Measurements from ENCODE around the gene PTS.

The PTS gene

GRCh38 chr11:112266410-112266778 lies 40.2 kb downstream of the PTS start:
- DNase-seq (ENCODE audit: low spot score) = no peak

- no peak for DNase-seq (ENCODE audit: low spot score)
These were observed 41.0 kb downstream of the PTS start for GRCh38 chr11:112267188-112267591.

GRCh38 chr11:112268406-112268805 lies 42.2 kb downstream of the PTS start:
- DNase-seq (ENCODE audit: low spot score) = no peak

- no peak for DNase-seq (ENCODE audit: low spot score)
These were observed 42.9 kb downstream of the PTS start for GRCh38 chr11:112269139-112269538.

GRCh38 chr11:112270551-112271180 lies 44.4 kb downstream of the PTS start:
- no peak for DNase-seq (ENCODE audit: low spot score)

GRCh38 chr11:112271242-112271641 lies 45.0 kb downstream of the PTS start:
- DNase-seq (ENCODE audit: low spot score) = no peak

- no peak for DNase-seq (ENCODE audit: low spot score)
These were observed 46.8 kb downstream of the PTS start for GRCh38 chr11:112273066-112273465.

- no peak for DNase-seq (ENCODE audit: low spot score)
These were observed 48.0 kb downstream of the PTS start for GRCh38 chr11:112274007-112274783.

- no peak for DNase-seq (ENCODE audit: low spot score)
These were observed 50.8 kb downstream of the PTS start for GRCh38 chr11:112277029-112277428.

- peak; percentile 76 for DNase-seq (ENCODE audit: low spot score)
These were observed 51.7 kb downstream of the PTS start for GRCh38 chr11:112277941-112278340.

GRCh38 chr11:112278803-112279202 lies 52.6 kb downstream of the PTS start:
- no peak for DNase-seq (ENCODE audit: low spot score)

GRCh38 chr11:112279901-112280267 lies 53.7 kb downstream of the PTS start:
- DNase-seq (ENCODE audit: low spot score) = peak; percentile 42

- DNase-seq (ENCODE audit: low spot score) = peak; percentile 67
These were observed 54.3 kb downstream of the PTS start for GRCh38 chr11:112280268-112281126.

- DNase-seq (ENCODE audit: low spot score) = no peak
These were observed 55.5 kb downstream of the PTS start for GRCh38 chr11:112281726-112282125.
